H1 (cell line): ENCODE data around the gene ALPI. TPM values are rescaled to one million over a fixed set of nuclear protein-coding genes. Genes with fewer than 3 reads are reported as not detected.
A peak's percentile ranks its signal among the peaks of the same experiment; 100 is the strongest.

Source experiments
- CTCF ChIA-PET: fragments of 300-600 bp; sonication (Branson Sonifier 250); formaldehyde crosslinking; loops from one replicate; lab custom pipeline; 2021; ENCODE audit not compliant: partially characterized antibody; lab: Charles Lee
- POLR2A ChIA-PET: fragments of 300-600 bp; sonication (Branson Sonifier 250); formaldehyde crosslinking; loops from one replicate; lab custom pipeline; 2021; ENCODE audit warnings: inconsistent platforms; ENCODE audit not compliant: partially characterized antibody; lab: Charles Lee
- DNase-seq, 2 experiments: peaks; one replicate each; pipeline versions ENCODE4 v3.0.0 to v3.0.0-alpha.2; 2010 to 2022; ENCODE audit warnings: low spot score in 2 of 2, low read depth in 1 of 2, mixed read lengths in 1 of 2
- FAIRE-seq: peaks from 2 replicates; lab custom pipeline; 2011; peaks lifted over from hg19 to GRCh38; lab: Jason Lieb, UNC
- H2AFZ ChIP-seq: 2 replicates; pipeline ENCODE4 v1.8.1; 2012; ENCODE audit warnings: low read length, inconsistent platforms
- H2AK5ac ChIP-seq: 2 replicates; pipeline ENCODE4 v1.6.1; 2013; ENCODE audit warnings: low read depth, low read length
- H2BK120ac ChIP-seq: replicated peaks from 2 replicates; pipeline ENCODE3; 2013; ENCODE audit warnings: low read depth, low read length, inconsistent platforms
- H2BK12ac ChIP-seq: 2 replicates; pipeline ENCODE4 v1.6.1; 2013; ENCODE audit warnings: low read depth, low read length
- H2BK15ac ChIP-seq: 2 replicates; pipeline ENCODE4 v1.6.1; 2013; ENCODE audit warnings: low read length
- H2BK20ac ChIP-seq: 2 replicates; pipeline ENCODE4 v1.6.1; 2013; ENCODE audit warnings: low read length
- H2BK5ac ChIP-seq: 2 replicates; pipeline ENCODE4 v1.6.1; 2013; ENCODE audit warnings: low read depth, low read length
- H3K14ac ChIP-seq: 2 replicates; pipeline ENCODE4 v1.6.1; 2013; ENCODE audit warnings: inconsistent platforms; ENCODE audit not compliant: insufficient read length
- H3K18ac ChIP-seq: 2 replicates; pipeline ENCODE4 v1.6.1; 2013; ENCODE audit warnings: low read length; ENCODE audit errors: extremely low read depth
- H3K23ac ChIP-seq: 2 replicates; pipeline ENCODE4 v1.6.1; 2013; ENCODE audit warnings: inconsistent platforms; ENCODE audit not compliant: insufficient read length
- H3K23me2 ChIP-seq: 2 replicates; pipeline ENCODE4 v1.6.1; 2013; ENCODE audit warnings: low read depth, low read length
- H3K27ac ChIP-seq: 2 replicates; pipeline ENCODE4 v1.6.1; 2011; ENCODE audit warnings: low read depth, low read length, inconsistent platforms
- H3K27me3 ChIP-seq, 4 experiments: replicated peaks in 1 of 4; 1 replicate in 1 of 4; 2 replicates in 3 of 4; pipeline versions ENCODE4 v1.6.1 to v1.8.1; 2011 to 2013; ENCODE audit warnings: low read length in 3 of 4, mild to moderate bottlenecking in 3 of 4, inconsistent platforms in 2 of 4, mixed read lengths in 2 of 4, moderate library complexity in 1 of 4; ENCODE audit not compliant: control insufficient read depth in 3 of 4, insufficient read depth in 3 of 4; ENCODE audit errors: extremely low read depth in 1 of 4
- H3K36me3 ChIP-seq, 4 experiments: 2 replicates each; pipeline versions ENCODE4 v1.6.1 to v1.8.1; 2011 to 2013; ENCODE audit warnings: mild to moderate bottlenecking in 4 of 4, low read length in 3 of 4, moderate library complexity in 2 of 4, control low read depth in 1 of 4, inconsistent platforms in 1 of 4; ENCODE audit not compliant: insufficient read depth in 4 of 4, control insufficient read depth in 2 of 4
- H3K4ac ChIP-seq: replicated peaks from 2 replicates; pipeline ENCODE3; 2013; ENCODE audit warnings: low read length, low read depth, mixed read lengths, inconsistent platforms; ENCODE audit not compliant: insufficient read length
- H3K4me1 ChIP-seq, 4 experiments: replicated peaks in 1 of 4; 1 replicate in 1 of 4; 2 replicates in 3 of 4; pipeline versions ENCODE4 v1.6.1 to v1.8.1; 2011 to 2013; ENCODE audit warnings: low read length in 3 of 4, inconsistent platforms in 2 of 4, mixed read lengths in 1 of 4; ENCODE audit not compliant: insufficient read depth in 4 of 4, control insufficient read depth in 3 of 4
- H3K4me2 ChIP-seq, 2 experiments: 2 replicates each; pipeline versions ENCODE4 v1.6.1 to v1.8.1; 2011 to 2013; ENCODE audit warnings: low read depth in 2 of 2, low read length in 2 of 2, control low read depth in 1 of 2, inconsistent platforms in 1 of 2, mild to moderate bottlenecking in 1 of 2; ENCODE audit not compliant: insufficient read depth in 1 of 2
- H3K4me3 ChIP-seq, 4 experiments: fragments of 200-600, 300-600 bp in 1 of 4; sonication (generic), shearing (Covaris generic), sonication (Bioruptor Twin) in 1 of 4; 2 replicates each; pipeline versions ENCODE4 v1.5.1 to v1.8.1; 2011 to 2016; ENCODE audit warnings: low read length in 4 of 4, low read depth in 3 of 4, control low read depth in 2 of 4, inconsistent platforms in 2 of 4, mild to moderate bottlenecking in 2 of 4, mixed read lengths in 1 of 4, moderate library complexity in 1 of 4; ENCODE audit not compliant: insufficient read depth in 2 of 4; ENCODE audit errors: extremely low read depth in 1 of 4
- H3K56ac ChIP-seq: replicated peaks from 2 replicates; pipeline ENCODE3; 2013; ENCODE audit warnings: low read depth, mild to moderate bottlenecking, mixed read lengths, low read length, inconsistent platforms; ENCODE audit not compliant: insufficient read length
- H3K79me1 ChIP-seq: 2 replicates; pipeline ENCODE4 v1.6.1; 2013; ENCODE audit warnings: low read depth, low read length, control low read depth
- H3K79me2 ChIP-seq, 2 experiments: 2 replicates each; pipeline versions ENCODE4 v1.6.1 to v1.8.1; 2012 to 2013; ENCODE audit warnings: low read length in 2 of 2, mild to moderate bottlenecking in 2 of 2, inconsistent platforms in 1 of 2; ENCODE audit not compliant: insufficient read depth in 2 of 2, control insufficient read depth in 1 of 2
- H3K9ac ChIP-seq, 4 experiments: replicated peaks in 1 of 4; 1 replicate in 1 of 4; 2 replicates in 3 of 4; pipeline versions ENCODE4 v1.6.1 to v1.8.1; 2011 to 2013; ENCODE audit warnings: low read depth in 3 of 4, low read length in 3 of 4, control low read depth in 2 of 4, mild to moderate bottlenecking in 2 of 4, moderate library complexity in 2 of 4, inconsistent platforms in 1 of 4; ENCODE audit errors: extremely low read depth in 1 of 4
- H3K9me3 ChIP-seq, 2 experiments: 2 replicates each; pipeline versions ENCODE4 v1.6.1 to v1.8.1; 2012 to 2013; ENCODE audit warnings: mild to moderate bottlenecking in 2 of 2, moderate library complexity in 2 of 2, control low read depth in 1 of 2, inconsistent platforms in 1 of 2, low read depth in 1 of 2, low read length in 1 of 2, mixed read lengths in 1 of 2; ENCODE audit not compliant: insufficient read depth in 2 of 2
- H4K20me1 ChIP-seq, 2 experiments: replicated peaks in 1 of 2; 2 replicates each; pipeline versions ENCODE3 to v1.8.1; 2011 to 2013; ENCODE audit warnings: inconsistent platforms in 2 of 2, low read length in 2 of 2, mild to moderate bottlenecking in 1 of 2; ENCODE audit not compliant: insufficient read depth in 2 of 2, control insufficient read depth in 1 of 2
- H4K5ac ChIP-seq: 2 replicates; pipeline ENCODE4 v1.6.1; 2013; ENCODE audit warnings: low read length, low read depth, mixed read lengths, inconsistent platforms; ENCODE audit not compliant: insufficient read length
- H4K8ac ChIP-seq: 2 replicates; pipeline ENCODE4 v1.8.0; 2013; ENCODE audit warnings: mild to moderate bottlenecking, moderate library complexity, low read length, inconsistent platforms; ENCODE audit not compliant: insufficient read depth; ENCODE audit errors: extremely low read depth
- H4K91ac ChIP-seq: replicated peaks from 2 replicates; pipeline ENCODE3; 2013; ENCODE audit warnings: low read length, mixed read lengths, inconsistent platforms; ENCODE audit not compliant: insufficient read length
- CHD2 ChIP-seq: IDR thresholded peaks from 2 replicates; pipeline ENCODE4 v1.6.1; 2012; ENCODE audit warnings: low read length, improper control_type of control experiment
- HDAC6 ChIP-seq: IDR thresholded peaks from one replicate; pipeline ENCODE4 v1.7.1; 2012; ENCODE audit warnings: low read depth, mild to moderate bottlenecking, inconsistent platforms, low read length, moderate library complexity
- RAD21 ChIP-seq, 2 experiments: IDR thresholded peaks in 1 of 2; conservative IDR thresholded peaks in 1 of 2; 2 replicates each; pipeline ENCODE4 v1.6.1; 2011; ENCODE audit warnings: low read depth in 2 of 2, low read length in 2 of 2, improper control_type of control experiment in 1 of 2, inconsistent platforms in 1 of 2, mild to moderate bottlenecking in 1 of 2, moderate library complexity in 1 of 2
- RNF2 ChIP-seq: fragments of 200-900, 300-1000 bp; sonication (generic); IDR thresholded peaks from 2 replicates; pipeline ENCODE4 v1.7.1; 2016; ENCODE audit warnings: borderline replicate concordance, low read depth, mild to moderate bottlenecking, antibody characterized with exemption, low read length; ENCODE audit not compliant: poor library complexity, severe bottlenecking; ENCODE audit errors: missing control alignments
- SP1 ChIP-seq: IDR thresholded peaks from 2 replicates; pipeline ENCODE4 v1.6.1; 2011; ENCODE audit warnings: low read depth, low read length
- TCF12 ChIP-seq: IDR thresholded peaks from 2 replicates; pipeline ENCODE4 v1.6.1; 2011; ENCODE audit warnings: low read depth, mild to moderate bottlenecking, low read length
- WGBS, 2 experiments: shearing (Covaris generic) in 1 of 2; methylation state at CpG; one replicate each; pipeline versions ENCODE4 v1.1.6 to v1.1.7; 2013 to 2015; ENCODE audit warnings: low lambda C conversion rate in 2 of 2, mixed read lengths in 2 of 2, inconsistent platforms in 1 of 2, low coverage in 1 of 2, missing lambda C conversion rate in 1 of 2; ENCODE audit not compliant: insufficient replicate concordance in 2 of 2, insufficient coverage in 1 of 2, insufficient read length in 1 of 2; ENCODE audit errors: extremely low coverage in 1 of 2, missing lambda C conversion rate in 1 of 2; 5-methylcytosine and 5-hydroxymethylcytosine counted together
- polyA plus RNA-seq, 7 experiments: library from polyadenylated mRNA; depleted of rRNA in 3 of 7; stranded (reverse) in 5 of 7; unstranded in 2 of 7; fragments of >200 nt in 5 of 7; fragments of 200-250 nt in 2 of 7; gene quantifications; 1 replicate in 5 of 7; 2 replicates in 1 of 7; 4 replicates in 1 of 7; pipeline versions ENCODE4 v1.2.1 to v1.2.3, GENCODE V29; 2011 to 2013; ENCODE audit warnings: missing spikeins in 2 of 7, mixed read lengths in 2 of 7
- total RNA-seq: library from RNA; stranded (reverse); fragmentation: NEBNext Ultra II Directional; extraction: Animal tissue kit (Norgen Biotek cat#: 25700); gene quantifications from 2 replicates; pipeline ENCODE4 v1.2.1, GENCODE V29; 2021

ALPI gene
- total and polyA plus RNA-seq, 2 of the 8 experiments (the other 6 are each of a cell fraction or from before 2014, with no cell fraction given) = not detected

- Histone ChIP-seq H3K14ac (no peak overlapping the region), H3K36me3 (peaks cover 0 to 11% (median 0%) of the 10 kb centered on the region in 4 experiments; a peak in 1 of 8 replicates), H3K9ac (no peak overlapping the region), H3K4ac (no peak overlapping the region), H4K20me1 (peaks cover 6 to 13% of the 10 kb centered on the region in 2 experiments), H2BK120ac (no peak overlapping the region), H3K18ac (no peak overlapping the region; the same call in 1 of the 2 replicates), H3K56ac (no peak overlapping the region), H3K79me2 (no peaks in the 10 kb centered on the region), H3K23ac (no peak overlapping the region), H4K8ac (peak overlapping the region; percentile 14), H3K4me2 (peak overlapping the region; percentile 56 to 79), H3K27ac (no peak overlapping the region), H3K27me3 (peaks cover 35 to 58% (median 49%) of the 10 kb centered on the region in 4 experiments), H3K9me3 (no peaks in the 10 kb centered on the region; a peak in 1 of 4 replicates), H2AK5ac (no peak overlapping the region), H2AFZ (no peak overlapping the region), H3K4me3 (peak overlapping the region; percentile 26 to 62 (median 37)), H2BK5ac (no peak overlapping the region), H2BK12ac (no peak overlapping the region), H3K4me1 (peaks cover 0 to 40% (median 22%) of the 10 kb centered on the region in 4 experiments; a peak in 6 of 7 replicates), H3K79me1 (no peaks in the 10 kb centered on the region), H2BK15ac (no peak overlapping the region), H3K23me2 (peaks cover 12% of the 10 kb centered on the region; the same call in 1 of the 2 replicates), H4K5ac (no peak overlapping the region), H2BK20ac (no peak overlapping the region), H4K91ac (no peak overlapping the region)
- FAIRE-seq (no peak), DNase-seq (no peak)
- 15% methylated on average over 17 of the region's 22 CpGs; no CpG with 5 or more reads in 1 of the 2 experiments for WGBS, 2 experiments
- TF ChIP-seq CHD2 = no peak
- TF ChIP-seq RAD21 (IDR thresholded peaks at IDR 0.05 in 1 of 2, conservative IDR thresholded peaks at IDR 0.05 in 1 of 2; ENCODE audit: low read depth in 2 of 2, low read length in 2 of 2) = no peak
- TF ChIP-seq SP1 = no peak
- TF ChIP-seq RNF2 = no peak
- no peak for TF ChIP-seq TCF12
- TF ChIP-seq HDAC6 = no peak
- CTCF ChIA-PET = interaction anchor here (0.8 to 4.5 kb wide), 12 partner anchors 9 to 118 kb away, joined by 3 to 17 read pairs (median 3); partner anchors contain the start of gene PRSS56
- POLR2A ChIA-PET = interaction anchor here (0.7 to 1.6 kb wide), 2 partner anchors 36 to 38 kb away, joined by 3 to 4 read pairs; no protein-coding TSS in a partner anchor
These were observed 29.4 kb downstream of the ALPI start for GRCh38 chr2:232485348-232485756.
